ENCODE measurements around the gene PLEKHA3. TPM values are rescaled to one million over a fixed set of nuclear protein-coding genes. Genes with fewer than 3 reads are reported as not detected.

PLEKHA3 gene
- total and polyA plus RNA-seq, 9 of the 15 experiments (the other 6 are each of a cell fraction or from before 2014, with no cell fraction given), result 2.3 to 23.4 (median 10.5) TPM

DNA sequence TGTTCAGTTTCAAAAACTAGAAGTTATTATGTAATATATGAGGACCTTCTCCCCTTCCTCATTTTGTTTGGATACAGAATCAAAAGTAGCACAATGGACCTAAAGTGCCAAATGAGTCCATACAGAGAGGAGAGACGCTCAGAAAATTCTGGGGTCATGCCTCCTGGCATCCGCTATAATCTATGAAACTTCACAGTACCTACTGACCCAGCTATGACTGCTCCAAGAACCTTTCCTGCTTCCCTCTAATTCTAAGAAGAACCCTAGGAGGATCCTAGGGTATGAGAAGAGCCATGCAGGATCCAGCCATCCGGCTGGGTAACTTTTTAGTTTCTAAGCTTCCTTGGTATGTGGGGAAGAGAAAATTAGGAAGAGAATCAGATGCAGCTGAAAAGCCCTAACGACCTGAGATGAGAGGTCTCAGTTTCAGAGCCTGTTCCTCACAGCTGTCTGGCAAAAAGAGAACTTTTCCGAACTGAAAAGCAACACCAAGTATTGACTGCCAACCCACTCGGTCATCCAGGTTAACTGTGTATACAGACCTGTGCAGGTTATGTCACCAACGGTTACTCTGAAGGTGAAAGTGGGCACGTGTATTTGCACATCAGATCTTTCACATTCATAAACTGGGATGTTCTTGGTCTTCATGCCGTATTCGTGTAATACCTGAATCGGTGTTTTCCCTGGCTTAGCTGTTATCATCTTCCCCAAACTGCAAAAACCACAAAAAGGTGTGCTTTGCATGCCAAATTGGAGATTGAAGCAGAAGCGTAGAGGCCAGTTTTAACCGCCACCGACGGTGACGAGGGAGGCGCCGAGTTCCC, 30.3 kb upstream of the PLEKHA3 start (continued):
- 0 out of 2 replicates have a peak, but pooled peaks have one; percentile 12 for TF ChIP-seq CC2D1A (IDR thresholded peaks at IDR 0.05)
- TF ChIP-seq, protein P1, sequence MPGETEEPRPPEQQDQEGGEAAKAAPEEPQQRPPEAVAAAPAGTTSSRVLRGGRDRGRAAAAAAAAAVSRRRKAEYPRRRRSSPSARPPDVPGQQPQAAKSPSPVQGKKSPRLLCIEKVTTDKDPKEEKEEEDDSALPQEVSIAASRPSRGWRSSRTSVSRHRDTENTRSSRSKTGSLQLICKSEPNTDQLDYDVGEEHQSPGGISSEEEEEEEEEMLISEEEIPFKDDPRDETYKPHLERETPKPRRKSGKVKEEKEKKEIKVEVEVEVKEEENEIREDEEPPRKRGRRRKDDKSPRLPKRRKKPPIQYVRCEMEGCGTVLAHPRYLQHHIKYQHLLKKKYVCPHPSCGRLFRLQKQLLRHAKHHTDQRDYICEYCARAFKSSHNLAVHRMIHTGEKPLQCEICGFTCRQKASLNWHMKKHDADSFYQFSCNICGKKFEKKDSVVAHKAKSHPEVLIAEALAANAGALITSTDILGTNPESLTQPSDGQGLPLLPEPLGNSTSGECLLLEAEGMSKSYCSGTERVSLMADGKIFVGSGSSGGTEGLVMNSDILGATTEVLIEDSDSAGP (CRISPR knock-in tag; IDR thresholded peaks at IDR 0.05), result no peak
- TF ChIP-seq ZEB2 (IDR thresholded peaks at IDR 0.05), result peak; percentile 84
- TF ChIP-seq NFRKB (IDR thresholded peaks at IDR 0.05; ENCODE audit: low read depth), result peak; percentile 21; the same call in 1 of the 2 replicates
- no peak for TF ChIP-seq TGIF2 (CRISPR knock-in tag; IDR thresholded peaks at IDR 0.05)
- TF ChIP-seq XRCC5 (IDR thresholded peaks at IDR 0.05; ENCODE audit: low read depth, low read length), result no peak
- peak; percentile 74; the same call in 1 of the 2 replicates for TF ChIP-seq FOXK1 (CRISPR knock-in tag; IDR thresholded peaks at IDR 0.05; ENCODE audit: borderline replicate concordance)
- no peak for TF ChIP-seq ETV1 (tag; conservative IDR thresholded peaks at IDR 0.05; ENCODE audit: low read depth)
- TF ChIP-seq, protein P2, sequence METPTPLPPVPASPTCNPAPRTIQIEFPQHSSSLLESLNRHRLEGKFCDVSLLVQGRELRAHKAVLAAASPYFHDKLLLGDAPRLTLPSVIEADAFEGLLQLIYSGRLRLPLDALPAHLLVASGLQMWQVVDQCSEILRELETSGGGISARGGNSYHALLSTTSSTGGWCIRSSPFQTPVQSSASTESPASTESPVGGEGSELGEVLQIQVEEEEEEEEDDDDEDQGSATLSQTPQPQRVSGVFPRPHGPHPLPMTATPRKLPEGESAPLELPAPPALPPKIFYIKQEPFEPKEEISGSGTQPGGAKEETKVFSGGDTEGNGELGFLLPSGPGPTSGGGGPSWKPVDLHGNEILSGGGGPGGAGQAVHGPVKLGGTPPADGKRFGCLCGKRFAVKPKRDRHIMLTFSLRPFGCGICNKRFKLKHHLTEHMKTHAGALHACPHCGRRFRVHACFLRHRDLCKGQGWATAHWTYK (CRISPR knock-in tag; IDR thresholded peaks at IDR 0.05), result 0 out of 2 replicates have a peak, but pooled peaks have one; percentile 19
- TF ChIP-seq RBM39 (optimal IDR thresholded peaks at IDR 0.05; ENCODE audit: low read depth, low read length), result no peak
- TF ChIP-seq, protein P3, sequence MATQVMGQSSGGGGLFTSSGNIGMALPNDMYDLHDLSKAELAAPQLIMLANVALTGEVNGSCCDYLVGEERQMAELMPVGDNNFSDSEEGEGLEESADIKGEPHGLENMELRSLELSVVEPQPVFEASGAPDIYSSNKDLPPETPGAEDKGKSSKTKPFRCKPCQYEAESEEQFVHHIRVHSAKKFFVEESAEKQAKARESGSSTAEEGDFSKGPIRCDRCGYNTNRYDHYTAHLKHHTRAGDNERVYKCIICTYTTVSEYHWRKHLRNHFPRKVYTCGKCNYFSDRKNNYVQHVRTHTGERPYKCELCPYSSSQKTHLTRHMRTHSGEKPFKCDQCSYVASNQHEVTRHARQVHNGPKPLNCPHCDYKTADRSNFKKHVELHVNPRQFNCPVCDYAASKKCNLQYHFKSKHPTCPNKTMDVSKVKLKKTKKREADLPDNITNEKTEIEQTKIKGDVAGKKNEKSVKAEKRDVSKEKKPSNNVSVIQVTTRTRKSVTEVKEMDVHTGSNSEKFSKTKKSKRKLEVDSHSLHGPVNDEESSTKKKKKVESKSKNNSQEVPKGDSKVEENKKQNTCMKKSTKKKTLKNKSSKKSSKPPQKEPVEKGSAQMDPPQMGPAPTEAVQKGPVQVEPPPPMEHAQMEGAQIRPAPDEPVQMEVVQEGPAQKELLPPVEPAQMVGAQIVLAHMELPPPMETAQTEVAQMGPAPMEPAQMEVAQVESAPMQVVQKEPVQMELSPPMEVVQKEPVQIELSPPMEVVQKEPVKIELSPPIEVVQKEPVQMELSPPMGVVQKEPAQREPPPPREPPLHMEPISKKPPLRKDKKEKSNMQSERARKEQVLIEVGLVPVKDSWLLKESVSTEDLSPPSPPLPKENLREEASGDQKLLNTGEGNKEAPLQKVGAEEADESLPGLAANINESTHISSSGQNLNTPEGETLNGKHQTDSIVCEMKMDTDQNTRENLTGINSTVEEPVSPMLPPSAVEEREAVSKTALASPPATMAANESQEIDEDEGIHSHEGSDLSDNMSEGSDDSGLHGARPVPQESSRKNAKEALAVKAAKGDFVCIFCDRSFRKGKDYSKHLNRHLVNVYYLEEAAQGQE (IDR thresholded peaks at IDR 0.05; ENCODE audit: borderline replicate concordance), result peak; percentile 62
- TF ChIP-seq, protein P3 (CRISPR knock-in tag; IDR thresholded peaks at IDR 0.05; ENCODE audit: low read depth), result no peak
- TF ChIP-seq BCOR (IDR thresholded peaks at IDR 0.05), result 0 out of 2 replicates have a peak, but pooled peaks have one; percentile 29
- peak; percentile 53; the same call in 1 of the 2 replicates for TF ChIP-seq ZNF165 (CRISPR knock-in tag; IDR thresholded peaks at IDR 0.05; ENCODE audit: borderline replicate concordance)
- TF ChIP-seq ARID1B (IDR thresholded peaks at IDR 0.05), result peak; percentile 17; the same call in 1 of the 2 replicates
